Epithelial cell of esophagus (primary cell): ENCODE data around the gene FCAMR.

ENCODE experiments used
- DNase-seq: peaks from one replicate; pipeline ENCODE4 v3.0.0; 2010; ENCODE audit warnings: low read depth
- H3K4me3 ChIP-seq: 2 replicates; pipeline ENCODE4 v1.5.1; 2011; ENCODE audit warnings: mild to moderate bottlenecking, low read length, control low read depth
- TF ChIP-seq, protein P1 (sequence below): IDR thresholded peaks from 2 replicates; pipeline ENCODE4 v1.5.1; 2011; ENCODE audit warnings: low read depth, mild to moderate bottlenecking, low read length, control low read depth, inconsistent platforms; ENCODE audit not compliant: insufficient read depth; ENCODE audit errors: missing control alignments

FCAMR gene

DNA sequence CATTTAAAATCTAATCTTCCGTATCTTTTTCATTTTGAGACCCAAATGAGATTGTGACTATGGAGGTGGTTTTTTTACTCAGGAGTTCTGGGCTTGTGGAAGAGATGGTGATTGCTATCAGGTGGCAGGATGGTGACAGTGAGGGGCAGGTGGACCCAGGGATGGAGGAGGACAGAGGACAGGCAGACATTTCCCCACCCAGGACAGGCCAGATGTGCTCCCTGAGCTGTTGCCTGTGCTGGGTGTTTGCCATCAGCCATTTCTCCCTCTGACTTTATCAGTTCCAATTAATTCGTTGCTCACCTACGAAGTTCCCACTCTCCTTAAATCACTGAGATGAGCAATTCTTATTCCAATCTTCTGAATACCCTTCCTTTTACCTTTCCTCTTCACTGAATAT, 35.8 kb upstream of the FCAMR start:
- no peak overlapping the region for H3K4me3 ChIP-seq
- DNase-seq = no peak
- TF ChIP-seq, protein P1, sequence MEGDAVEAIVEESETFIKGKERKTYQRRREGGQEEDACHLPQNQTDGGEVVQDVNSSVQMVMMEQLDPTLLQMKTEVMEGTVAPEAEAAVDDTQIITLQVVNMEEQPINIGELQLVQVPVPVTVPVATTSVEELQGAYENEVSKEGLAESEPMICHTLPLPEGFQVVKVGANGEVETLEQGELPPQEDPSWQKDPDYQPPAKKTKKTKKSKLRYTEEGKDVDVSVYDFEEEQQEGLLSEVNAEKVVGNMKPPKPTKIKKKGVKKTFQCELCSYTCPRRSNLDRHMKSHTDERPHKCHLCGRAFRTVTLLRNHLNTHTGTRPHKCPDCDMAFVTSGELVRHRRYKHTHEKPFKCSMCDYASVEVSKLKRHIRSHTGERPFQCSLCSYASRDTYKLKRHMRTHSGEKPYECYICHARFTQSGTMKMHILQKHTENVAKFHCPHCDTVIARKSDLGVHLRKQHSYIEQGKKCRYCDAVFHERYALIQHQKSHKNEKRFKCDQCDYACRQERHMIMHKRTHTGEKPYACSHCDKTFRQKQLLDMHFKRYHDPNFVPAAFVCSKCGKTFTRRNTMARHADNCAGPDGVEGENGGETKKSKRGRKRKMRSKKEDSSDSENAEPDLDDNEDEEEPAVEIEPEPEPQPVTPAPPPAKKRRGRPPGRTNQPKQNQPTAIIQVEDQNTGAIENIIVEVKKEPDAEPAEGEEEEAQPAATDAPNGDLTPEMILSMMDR = no peak

DNA sequence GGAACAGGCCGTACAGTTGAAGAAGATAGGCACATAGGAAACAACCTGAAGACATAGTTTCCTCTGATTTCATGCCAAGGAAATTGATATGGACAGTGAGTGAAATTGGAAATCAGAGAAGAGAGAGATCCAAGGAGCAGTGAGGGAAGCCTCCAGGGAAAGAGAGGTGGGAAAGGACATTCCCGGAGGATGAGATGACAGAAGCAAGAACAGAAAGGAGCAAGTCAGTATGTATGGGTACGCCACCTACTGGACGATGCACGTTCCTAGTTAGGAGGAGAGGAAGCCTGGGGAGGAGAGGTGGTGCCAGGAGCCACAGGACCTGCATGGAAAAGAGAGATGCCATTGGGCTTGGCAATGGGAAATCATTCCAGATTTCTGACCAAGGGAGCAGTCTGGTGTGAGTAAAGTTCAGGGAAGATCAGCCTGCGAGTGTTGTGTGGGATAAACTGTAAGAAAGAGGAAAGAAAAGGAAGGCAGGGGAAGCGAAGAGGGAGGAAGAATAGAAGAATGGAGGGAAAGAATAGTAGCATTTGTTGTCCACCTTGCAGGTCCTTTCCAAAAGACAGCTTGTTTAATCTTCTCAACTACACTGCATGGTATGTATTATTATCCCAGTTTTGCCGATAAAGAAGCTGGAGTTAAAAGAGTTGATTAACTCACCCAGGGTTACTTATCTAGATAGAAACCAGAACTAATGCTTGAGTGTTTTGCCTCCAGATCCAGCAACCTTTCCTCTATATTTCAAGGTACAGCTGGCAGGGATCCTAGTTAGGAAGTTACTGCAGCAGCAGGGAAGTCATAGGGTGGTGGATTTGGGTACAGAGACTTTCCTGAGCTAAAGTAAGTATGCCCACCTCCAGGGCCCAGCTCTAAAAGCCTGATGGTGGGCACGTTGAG, 34.9 kb upstream of the FCAMR start:
- no peak overlapping the region for H3K4me3 ChIP-seq
- DNase-seq = peak; percentile 87
- TF ChIP-seq, protein P1 = peak; percentile 85

DNA sequence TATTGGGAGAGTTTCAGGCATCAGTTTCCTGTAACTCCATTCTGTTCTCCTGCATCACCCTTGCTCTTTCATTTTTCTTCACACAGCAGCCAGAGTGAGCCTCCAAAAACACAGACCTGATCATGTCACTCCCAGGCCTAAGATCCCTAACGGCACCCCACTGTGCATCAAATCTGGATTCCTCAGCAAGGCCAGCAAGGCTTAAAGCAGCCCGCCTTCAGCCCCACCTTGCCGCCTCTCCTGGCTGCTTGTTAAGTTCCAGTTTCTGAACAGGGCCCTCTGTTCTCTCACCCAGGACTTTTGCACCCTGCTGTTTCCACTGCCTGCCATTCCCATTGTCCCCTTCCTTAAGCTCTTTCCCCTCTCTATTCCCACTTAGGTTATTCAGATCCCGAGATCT, 33.0 kb upstream of the FCAMR start:
- H3K4me3 ChIP-seq = no peak overlapping the region
- DNase-seq = no peak
- TF ChIP-seq, protein P1 = no peak

DNA sequence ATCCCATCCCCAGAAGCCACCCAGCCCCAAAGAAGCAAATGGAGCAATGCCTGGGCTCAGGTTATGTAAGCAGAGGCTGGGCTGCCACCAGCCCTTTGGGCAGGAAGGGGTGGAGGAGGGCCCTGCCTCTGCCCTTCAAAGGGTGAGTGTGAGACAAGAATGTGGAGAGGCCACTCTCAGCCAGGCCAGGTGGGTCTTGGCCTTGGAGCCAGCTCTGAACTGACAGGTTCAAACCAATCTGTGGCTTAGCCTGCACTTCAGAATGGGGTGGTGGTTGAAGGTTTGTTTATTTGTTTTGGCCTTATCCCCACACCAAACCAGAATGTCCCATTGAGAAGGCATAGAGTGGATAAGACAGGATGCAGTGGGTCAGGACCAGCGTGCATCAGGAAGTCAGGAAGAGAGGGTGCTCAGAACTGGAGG, 32.5 kb upstream of the FCAMR start:
- DNase-seq = peak; percentile 73
- no peak overlapping the region for H3K4me3 ChIP-seq
- TF ChIP-seq, protein P1 = no peak

DNA sequence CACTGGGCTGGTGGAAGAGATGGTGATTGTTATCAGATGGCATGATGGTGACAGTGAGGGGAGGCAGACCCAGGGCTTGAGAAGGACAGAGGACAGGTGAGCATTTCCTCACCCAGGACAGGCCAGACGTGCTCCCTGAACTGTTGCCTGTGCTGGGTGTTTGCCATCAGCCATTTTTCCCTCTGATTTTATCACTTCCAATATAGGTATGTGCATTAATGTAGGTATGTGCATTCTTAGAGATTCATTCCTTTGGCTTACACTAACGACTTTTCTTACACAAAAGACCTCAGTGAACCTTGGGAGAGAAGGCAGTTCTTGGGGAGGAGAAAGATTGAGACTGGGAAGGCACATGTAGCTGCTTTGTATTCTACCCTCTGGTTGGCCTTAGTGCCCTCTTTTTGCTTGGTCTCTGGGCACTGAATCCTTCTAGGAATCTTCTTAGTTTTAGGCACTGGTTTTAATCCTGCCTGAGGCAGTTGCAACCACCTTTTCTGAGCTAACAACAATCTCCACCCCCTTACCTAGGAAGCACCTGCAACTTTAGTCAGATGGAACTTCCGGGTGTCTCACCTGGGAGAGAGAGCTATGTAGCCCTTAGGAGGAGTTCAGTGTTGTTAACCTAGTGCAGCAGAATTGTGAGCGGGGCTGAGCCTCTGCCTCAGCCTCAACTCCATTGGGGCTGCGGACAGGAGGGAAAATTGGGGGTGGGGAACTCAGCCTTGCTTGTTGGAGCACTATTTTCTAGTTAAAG, 31.4 kb upstream of the FCAMR start:
- DNase-seq = peak; percentile 82
- no peak overlapping the region for H3K4me3 ChIP-seq
- TF ChIP-seq, protein P1 = no peak

DNA sequence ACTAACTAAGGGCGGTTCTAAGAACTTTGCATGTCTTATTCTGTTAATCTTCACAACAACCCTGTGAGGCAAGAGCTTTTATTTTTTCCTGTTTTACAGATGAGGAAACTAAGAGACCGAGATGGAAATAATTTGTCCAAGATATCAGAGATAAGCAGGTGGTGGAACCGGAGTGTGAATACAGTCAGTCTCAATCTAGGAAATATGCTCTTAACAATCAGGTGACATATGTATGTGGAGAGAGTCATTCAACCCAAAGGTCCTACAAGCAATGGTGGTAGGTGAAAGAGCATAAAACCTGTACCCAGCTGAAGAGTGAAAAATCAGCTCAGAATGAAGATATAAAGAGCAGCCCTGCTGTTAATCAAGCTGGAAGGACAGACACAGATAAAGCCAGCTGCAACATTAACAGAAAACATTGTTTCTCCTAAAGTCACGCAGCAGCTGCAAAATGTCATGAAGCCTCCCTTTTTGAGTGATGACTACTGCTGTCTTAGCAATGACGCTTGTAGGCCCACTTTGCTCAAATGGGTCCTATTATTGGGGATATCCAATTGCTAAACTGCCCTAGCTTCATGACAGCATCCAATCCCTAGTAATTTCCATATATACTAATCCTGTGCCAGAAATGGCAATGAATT, 30.5 kb upstream of the FCAMR start:
- no peak for DNase-seq
- no peak overlapping the region for H3K4me3 ChIP-seq
- TF ChIP-seq, protein P1 = no peak
